Activated CD4-positive, alpha-beta T cell treated with anti-CD3 and anti-CD28 coated beads, Interleukin-2, amount 50 U/mL, for 48 hours (primary cell): ENCODE measurements around the gene NHEJ1.

Source experiments
- DNase-seq, 2 experiments: peaks; one replicate each; pipeline ENCODE4 v3.0.0-alpha.2; 2020

Gene NHEJ1

DNA sequence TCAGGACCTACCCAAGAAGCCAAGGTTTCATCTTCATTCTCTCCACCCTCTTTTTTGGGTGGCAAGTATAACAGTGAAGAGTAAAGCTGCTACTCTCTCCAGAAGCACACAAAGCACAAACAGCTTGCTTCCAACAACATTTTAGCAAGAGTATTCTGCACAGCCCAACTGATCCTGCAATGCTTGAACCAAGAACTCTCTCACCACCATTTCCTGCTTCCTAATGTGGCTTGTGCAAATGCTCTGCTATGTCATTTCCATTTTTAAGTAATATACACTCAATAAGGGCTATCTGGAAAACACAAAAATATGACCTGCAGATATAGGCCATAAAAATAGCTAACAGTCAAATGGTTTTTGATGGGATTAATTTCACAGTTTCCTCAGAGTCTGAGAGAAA lies 75.8 kb downstream of the NHEJ1 start:
- DNase-seq: no peak

DNA sequence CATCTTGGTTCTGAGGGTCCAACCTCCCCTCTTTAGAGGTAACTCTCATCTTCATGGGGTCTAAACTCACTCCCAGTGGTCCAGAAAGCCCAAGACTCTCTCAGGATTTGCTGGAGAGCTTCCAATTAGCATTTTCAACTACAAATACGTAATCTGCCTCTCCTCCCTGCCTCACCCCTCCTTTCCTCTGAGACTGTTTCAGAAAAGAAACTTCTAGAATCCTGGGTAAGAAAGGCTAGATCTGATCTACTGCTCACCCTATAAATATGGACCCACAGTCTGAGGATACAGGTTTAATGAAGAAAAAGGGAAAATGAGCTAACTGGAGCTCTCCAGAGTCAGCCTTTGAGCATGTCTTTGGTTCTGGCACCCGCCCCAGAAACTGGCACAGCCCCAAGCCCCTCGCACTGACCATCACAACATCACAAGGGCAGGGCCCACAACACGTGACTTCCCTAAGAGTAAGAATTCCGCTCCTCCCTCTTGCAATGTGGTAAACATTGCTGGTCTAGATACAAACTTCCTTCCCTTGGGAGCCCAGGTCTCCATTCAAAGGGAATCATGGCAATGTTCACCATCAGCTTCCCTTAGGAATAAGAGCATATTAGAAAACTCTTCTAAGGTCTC lies 78.2 kb downstream of the NHEJ1 start:
- no peak for DNase-seq

DNA sequence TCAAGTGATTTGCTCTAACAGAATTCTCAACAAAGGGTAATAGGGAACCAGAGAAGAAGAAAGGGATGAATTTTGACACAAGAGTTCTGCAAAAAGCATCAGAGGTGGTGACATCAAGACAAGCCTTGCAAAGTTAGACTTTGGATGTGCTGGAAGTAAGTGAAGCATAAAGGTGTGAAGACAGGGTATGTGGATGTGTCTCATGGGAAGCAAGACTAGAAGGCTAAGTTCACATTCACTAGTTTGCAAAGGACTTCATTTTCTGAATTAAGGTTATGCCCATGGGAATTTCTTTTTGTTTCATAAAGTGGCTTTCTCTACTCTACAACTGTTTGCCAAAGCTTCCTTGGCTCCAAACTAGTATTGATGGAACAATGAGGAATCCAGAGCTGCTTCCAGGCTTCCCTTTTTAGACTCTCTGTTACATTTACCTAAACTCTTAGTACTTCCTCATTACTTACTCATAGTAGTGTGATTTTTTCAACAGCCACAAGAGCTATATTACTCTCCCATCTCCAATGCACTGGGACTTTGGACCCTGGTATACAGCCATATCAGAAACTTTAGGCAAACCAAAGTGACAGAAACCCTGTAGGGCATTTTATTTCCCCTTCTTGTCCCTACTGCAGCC lies 78.8 kb downstream of the NHEJ1 start:
- no peak for DNase-seq

DNA sequence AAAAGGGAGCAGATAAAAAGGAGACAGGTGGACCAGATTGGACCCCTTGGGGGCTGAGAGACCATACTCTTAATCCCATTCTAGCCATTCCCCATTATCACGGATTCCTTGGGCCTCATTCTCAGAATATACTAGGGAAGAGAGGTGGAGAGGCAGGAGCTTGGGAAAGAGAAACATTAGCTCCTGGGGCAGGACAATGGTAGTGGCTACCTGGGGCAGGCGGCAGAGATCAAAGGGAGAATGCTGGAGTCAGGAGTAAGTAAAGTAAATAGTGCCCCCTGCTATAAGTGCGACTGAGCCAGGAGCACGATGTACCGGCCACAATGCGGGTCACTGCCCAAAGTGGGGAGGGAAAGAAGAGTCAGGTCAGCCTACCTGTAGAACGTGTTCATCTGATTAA lies 79.5 kb downstream of the NHEJ1 start:
- no peak for DNase-seq

DNA sequence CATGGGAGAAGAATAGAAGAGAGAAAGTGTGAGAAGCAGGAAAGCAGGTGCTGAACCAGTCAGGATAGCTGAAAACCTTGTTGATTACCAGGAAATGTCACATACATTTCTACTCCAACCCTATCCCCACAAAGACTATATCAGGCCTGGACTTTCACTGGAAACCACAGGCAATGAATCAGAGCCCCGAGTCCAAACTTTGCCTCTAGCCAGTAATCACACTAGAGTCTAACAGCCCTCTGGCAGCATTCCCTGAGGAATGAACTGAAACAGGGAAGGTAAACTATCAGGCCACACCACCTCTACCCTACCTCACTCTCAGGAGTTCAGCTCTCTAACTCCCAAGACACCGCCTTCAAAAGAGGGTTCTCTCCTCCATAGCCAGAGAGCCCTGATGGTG lies 81.2 kb downstream of the NHEJ1 start:
- DNase-seq: no peak

DNA sequence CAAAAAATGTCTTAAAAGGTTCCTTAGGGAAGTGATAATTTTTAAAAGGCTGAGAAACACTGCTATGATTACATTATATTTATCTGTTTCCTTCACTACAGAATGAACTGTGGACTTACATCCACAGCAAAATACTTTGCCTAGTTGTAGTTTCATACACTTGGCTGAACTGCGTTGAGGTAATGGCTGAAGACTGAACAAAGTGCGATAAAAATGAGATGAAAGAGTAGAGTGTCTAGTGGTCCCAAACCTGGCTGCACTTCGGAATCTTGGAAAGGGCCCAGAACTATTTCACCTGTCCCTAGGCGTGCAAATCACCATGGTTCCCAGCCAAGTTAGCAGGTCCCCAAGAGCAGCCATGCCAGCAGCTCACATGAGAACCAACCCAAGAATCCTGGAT lies 81.7 kb downstream of the NHEJ1 start:
- no peak for DNase-seq

DNA sequence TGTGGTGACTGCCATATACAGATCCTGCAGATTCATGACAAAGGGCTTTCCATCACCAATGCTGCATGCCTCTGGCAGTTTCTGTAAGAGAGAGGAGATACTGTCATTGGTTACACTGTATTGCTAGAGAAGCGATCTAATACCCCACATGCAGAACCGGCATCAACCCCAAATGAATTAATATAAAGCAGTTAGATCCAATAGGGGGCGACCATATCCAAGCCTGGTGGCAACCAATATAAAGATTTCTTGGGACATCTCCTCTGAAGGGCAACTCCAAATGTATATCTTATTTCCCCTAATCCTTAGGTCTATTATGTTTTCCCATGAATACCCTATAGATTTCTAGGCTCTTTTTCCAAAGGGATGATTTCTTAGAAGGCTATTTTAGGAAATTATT lies 82.5 kb downstream of the NHEJ1 start:
- no peak for DNase-seq

DNA sequence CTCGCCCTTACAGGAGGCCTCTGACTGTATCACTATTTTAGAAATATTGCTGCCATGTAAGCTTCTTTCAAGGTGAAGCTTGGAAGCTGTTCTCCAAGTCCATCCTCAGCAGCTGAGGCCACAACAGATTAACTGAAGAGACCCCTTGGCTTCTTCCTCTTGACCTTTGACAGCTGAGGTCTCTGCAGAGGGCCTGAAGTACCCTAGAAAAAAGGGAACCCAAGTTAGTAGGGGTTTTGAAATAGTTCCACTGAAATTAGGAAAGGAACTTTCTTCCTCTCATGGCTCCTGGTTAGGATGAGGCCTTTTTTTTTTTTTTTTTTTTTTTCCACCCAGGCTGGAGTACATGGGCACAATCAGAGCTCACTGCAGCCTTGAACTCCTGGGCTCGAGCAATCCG lies 84.4 kb downstream of the NHEJ1 start:
- DNase-seq: no peak

DNA sequence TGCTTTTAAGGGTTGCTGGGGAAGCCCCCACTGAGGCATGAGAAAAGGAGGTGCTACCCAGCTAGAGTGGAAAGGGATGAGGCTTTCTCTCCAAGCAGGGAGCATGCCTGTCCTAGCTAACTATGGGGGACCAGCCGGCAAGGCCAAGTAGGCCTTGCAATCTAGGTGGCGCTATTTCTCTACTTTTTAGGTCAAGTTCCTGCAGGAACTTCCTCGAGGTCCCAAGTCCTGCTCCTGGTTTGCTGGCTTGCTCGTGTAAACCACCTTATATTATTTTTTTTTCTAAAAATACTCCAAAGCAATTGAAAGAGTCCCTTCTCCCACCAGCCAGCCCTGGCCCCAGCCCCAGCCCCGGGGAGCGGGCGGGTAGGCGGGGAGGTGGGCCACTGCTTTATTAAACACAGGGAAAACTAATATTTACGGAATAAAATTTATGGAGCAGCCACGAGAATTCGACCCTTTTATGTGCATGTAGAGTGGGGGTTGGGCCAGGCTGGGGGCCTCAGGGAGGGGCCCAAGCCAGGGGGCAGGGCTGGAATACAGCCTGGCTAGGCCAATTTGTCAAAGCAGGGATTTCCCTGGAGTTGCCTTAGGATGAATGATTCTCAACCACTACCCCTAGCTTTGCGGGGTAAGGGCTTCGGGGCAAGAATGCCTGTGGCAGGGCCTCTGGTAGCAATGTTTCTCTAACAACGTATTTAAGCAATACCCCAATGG lies 87.0 kb downstream of the NHEJ1 start:
- peak; percentile 11 to 33 for DNase-seq

DNA sequence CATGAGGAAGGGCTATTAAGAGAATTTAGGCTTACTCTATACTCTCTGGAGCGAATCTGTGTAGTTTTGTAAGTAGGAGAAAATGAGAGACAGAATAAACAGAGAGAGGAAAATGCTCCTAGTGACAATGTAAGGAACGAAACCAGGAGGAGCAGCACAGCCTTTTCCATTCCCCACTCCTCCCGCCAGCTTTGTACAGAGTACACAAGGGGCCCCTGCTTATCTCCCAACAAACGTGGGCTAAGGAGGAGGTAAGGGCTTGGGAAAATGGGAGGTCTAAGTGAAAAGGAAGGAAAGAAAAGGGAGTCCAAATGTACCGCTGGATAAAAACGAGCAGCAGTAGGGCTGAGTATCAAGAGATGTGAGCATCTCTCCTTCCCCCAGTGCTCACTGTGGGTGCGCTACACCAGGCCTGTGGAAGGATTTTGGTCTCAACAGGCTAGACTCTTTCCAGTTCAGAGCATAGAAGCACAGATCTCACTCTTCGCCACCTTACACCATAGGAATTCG lies 87.8 kb downstream of the NHEJ1 start:
- no peak for DNase-seq

DNA sequence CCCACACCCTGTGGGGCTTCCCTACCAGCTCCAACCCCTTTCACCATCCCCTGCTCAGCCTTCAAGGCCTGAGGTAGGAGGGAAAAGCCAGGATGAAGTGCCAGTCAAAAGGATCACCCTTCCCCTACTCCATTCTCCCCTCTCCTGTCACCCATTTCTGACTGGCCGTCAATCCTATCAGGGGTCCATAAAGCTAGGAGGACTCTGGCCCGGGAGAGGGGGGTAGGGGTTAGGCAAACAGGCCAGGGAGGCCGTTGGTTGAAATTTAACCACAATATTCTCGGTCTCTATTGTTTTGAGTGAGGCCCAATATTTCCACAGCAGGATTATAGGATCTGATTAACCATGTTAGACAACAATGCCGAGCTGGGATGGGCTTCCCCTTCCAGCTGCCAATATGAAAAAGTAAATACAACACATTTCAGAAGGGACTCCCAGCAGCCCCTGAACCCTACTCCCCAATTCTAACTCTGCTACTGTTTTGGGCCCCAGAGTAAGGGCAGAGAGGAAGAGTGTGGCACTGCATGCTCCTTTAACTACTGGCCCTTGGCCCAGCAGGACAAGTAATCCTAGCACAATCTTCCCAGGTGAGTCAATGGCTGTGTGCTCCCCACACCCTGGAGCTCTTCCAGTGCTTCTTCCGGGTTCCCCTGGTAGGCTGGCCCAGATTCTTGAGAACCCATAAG lies 89.3 kb downstream of the NHEJ1 start:
- no peak for DNase-seq

DNA sequence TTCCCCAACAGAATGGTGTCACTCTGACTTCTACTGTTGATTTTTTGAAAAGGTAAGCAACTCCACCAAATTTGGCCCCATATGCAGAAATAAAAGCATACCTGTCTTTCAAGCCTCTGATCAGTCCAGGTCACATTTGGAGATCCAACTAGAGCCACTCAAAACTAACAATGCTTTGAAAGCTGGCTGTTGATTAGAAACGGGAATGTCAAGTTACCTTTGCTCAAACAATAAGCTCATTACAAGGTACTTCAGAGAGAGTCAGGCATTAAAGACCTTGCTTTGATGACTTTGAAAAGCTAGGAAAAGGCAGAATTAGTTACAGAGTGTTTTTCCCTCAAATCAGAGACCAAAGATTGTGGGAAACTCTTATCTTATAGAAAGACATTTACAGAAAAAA lies 95.1 kb downstream of the NHEJ1 start:
- DNase-seq: no peak

DNA sequence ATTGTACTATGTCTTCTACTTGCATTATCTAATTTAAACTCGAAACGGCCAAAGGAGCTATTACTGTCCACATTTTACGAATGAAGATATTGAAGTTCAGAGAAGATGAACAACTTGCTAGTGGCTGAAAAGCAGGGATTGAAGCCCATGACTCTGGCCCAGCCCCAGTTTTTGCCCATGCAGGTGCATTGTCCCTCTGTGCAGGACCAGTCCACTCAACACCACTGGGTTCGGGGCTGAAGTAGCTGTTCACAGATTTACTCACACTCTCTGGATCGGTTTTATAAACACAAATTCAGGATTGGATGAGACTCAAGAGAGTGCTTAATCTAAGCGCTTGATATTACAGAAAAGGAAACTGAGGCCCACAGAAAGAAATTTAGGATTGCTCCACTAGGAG lies 98.5 kb downstream of the NHEJ1 start:
- no peak for DNase-seq

DNA sequence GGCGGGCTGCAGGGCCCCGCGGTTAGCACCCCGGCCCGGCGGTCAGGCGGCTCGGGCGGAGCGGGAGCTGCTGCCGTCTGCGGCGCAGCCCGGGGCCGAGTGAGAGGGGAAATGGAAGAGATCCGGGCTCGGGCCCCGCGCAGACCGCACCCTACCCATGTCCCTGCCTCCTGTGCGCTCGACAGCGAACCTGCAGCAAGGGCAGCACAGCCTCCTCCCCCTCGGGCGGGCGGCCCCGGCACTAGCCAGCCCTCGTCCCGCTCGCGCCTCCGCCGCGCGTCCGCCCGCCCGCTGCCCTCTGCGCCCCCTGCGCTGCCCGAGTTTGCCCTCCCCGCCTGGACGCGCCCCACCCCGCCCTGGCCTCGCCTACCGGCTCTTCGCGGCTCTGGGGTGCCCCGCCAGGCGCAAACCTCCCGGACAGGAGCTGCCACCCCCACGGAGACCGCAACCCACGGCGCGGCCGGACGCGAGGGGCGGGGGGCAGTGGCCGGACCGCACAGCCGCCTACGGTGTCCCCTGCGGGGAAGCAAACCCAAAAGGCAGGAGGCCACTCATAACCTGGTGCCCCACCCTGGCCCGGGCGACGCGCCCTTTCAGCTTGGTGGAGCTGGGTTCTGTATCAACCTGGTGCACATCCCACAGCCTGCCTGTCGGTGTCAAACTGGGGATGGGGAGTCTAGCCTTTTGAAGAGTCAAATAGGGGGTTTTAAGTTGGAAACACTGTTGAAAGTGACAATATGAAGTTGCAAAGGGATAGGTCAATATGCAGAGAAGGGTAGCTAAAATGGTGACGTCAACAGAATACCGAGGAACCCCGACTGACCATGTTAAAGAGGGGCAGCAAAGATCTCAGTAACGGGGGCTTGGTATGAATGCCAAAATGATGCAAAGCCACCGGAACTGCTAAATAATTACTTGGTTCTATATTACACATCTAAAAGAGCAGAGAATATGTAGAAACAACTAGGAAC lies 99.5 kb downstream of the NHEJ1 start, which contains the start of gene IHH:
Gene IHH, minus strand, starts transcription at position 101 of the 971 bp plus-strand sequence. CDS start 454 bp downstream, outside the sequence.
- peak; percentile 16 to 17 for DNase-seq

DNA sequence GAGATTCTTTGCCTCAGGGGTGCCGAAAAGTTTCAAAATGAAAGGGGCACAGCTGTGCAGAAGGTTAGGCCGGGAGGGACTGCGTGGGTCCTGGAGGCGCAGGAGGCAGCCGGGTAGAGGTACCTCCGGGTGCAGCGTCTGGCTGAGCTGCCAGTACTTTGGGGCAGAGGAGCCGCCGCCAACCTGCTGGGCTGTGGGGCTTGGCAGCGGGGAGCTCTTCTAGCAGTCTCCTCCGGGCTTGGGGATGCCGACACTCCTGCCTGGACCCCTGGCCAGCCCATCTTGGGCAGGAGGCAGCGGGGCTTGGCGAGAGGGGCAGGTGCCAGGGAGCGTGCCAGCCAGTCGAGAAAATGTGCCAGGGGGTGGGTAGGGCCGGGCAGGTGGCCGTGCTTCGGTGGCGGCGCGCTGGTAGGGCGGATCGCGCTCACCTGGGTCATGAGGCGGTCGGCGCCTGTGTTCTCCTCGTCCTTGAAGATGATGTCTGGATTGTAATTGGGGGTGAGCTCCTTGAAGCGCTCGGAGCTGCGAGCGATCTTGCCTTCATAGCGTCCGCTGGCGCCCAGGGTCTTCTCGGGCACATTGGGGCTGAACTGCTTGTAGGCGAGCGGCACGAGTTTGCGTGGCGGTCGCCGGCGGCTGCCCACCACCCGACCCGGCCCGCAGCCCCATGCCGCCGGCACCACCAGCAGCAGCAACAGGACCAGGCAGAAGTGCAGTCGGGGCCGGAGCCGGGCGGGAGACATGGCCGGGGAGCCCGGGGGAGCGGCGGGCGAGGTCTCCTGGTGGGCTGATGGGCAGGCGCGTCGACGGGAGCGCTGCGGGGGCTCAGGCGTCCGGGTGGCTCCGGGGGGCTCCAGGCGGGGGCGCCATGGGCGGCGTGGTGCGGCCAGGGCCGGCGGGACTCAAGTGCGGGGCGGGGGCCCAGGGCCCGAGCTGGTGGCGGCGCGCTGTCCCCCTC lies 100.6 kb downstream of the NHEJ1 start:
- peak; percentile 13 to 18 for DNase-seq

DNA sequence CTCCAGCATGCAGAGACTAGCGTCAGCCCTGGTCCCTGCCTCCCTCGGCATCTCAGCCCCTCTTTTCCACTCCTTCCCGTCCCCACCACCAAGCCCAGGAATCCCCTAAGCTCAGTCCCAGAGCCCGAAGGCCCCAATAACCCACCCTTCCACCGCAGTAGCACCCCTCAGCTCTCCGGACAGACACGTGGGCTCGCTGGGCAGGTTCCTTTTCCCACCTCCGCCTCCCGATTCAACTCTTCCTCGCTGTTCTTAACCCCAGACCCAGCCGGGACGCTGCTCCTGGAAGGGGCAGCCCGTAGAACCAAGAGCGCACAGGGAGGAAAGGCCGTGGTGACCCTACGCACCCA lies 101.3 kb downstream of the NHEJ1 start:
- DNase-seq: no peak

DNA sequence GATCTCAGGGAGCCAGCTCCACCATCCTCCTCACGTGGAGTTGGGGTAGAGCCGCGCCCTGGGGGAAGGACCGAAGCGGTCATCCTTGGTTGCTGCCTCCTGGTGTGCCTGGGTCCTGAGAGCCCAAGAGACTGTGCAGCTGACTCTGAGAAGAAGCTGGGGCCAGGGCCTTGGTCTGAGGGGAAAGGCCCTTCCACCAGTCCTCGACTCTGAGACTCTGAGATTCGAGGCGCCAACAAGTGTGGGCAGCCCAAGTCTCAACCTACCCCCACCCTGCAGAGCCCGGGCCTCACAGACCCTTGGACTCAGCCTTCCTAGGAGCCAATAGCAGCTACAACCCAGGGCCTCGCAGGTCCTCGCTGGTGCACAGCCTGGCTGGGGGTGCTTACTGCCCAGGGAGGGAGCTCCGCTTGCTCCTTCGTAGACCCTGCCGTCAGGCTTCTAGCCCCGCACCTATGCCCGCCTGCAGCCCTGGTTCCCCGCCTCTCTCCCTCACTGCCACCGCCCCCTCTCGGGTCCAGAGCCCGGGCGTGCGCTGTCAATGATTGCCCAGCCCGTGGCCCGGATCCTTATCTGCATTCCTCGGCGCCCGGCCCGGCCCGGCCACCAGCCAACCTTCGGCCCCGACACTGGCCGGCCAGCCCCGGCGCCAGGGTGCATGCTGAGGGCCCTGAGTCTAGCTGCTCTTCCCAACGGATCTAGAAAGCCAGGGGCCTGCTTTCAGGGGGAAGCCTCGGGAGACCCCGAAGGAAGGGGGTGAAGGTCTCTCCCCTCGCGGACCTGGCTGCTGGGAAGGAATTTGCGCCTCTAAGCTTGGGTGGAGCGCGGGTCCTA lies 101.9 kb downstream of the NHEJ1 start:
- peak; percentile 5 to 8 for DNase-seq

DNA sequence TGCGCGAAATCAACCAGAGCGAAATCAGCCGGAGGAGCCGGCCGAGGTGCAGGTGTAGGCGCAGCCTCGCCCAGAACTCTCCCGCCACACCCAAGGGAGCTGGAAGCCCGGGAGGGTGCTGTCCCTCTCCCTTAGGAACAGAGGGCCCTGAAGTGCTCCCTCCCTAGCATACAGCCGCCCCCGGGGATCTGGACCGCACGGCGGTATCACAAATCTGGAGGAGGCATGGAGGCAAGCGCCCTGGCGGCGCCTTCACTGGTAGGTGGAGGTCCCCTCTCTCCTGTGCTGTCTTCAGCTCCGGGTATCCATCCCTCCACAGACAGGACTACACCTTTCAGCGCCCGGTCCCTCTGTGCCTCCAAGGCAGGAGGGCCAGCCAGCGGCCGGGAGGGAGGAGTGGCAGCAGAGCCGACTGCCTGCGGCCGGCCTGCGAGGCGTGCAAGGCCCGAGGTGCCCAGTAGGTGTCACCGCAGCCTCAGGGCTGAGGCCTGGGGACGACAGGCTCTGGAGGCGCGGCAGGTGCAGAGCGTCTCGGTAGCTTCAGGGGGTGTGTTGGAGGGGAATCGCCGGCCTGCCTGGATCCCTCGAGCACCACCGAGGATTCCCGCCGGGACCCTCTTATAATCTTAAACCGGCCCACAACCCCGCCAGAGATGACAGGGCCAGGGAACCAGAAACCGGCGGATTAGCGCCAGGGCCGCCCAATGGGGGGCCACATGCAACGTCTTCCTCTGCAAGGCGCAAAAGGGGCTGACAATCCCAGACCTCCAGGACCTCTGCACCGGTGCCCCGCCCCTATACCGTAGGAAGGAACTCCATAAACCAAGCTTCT lies 102.7 kb downstream of the NHEJ1 start:
- peak; percentile 81 to 86 for DNase-seq
